D721Med (cell line): ENCODE data around the gene SLC24A3.

Source experiments
- DNase-seq: peaks from one replicate; pipeline ENCODE4 v3.0.0; 2011; ENCODE audit warnings: low spot score; ENCODE audit not compliant: insufficient read length
- FAIRE-seq: peaks from 2 replicates; lab custom pipeline; 2011; peaks lifted over from hg19 to GRCh38; lab: Jason Lieb, UNC
- TF ChIP-seq, protein P1 (sequence below): IDR thresholded peaks from 2 replicates; pipeline ENCODE4 v1.5.1; 2012; ENCODE audit warnings: mild to moderate bottlenecking, control low read depth; ENCODE audit not compliant: insufficient read depth; ENCODE audit errors: missing control alignments

SLC24A3 gene

GRCh38 chr20:19236371-19237055 is 24.1 kb downstream of the SLC24A3 start:
- TF ChIP-seq, protein P1, sequence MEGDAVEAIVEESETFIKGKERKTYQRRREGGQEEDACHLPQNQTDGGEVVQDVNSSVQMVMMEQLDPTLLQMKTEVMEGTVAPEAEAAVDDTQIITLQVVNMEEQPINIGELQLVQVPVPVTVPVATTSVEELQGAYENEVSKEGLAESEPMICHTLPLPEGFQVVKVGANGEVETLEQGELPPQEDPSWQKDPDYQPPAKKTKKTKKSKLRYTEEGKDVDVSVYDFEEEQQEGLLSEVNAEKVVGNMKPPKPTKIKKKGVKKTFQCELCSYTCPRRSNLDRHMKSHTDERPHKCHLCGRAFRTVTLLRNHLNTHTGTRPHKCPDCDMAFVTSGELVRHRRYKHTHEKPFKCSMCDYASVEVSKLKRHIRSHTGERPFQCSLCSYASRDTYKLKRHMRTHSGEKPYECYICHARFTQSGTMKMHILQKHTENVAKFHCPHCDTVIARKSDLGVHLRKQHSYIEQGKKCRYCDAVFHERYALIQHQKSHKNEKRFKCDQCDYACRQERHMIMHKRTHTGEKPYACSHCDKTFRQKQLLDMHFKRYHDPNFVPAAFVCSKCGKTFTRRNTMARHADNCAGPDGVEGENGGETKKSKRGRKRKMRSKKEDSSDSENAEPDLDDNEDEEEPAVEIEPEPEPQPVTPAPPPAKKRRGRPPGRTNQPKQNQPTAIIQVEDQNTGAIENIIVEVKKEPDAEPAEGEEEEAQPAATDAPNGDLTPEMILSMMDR = no peak
- FAIRE-seq (no peak), DNase-seq (no peak)

- FAIRE-seq (no peak), DNase-seq (no peak)
- TF ChIP-seq, protein P1 = no peak
Observed at GRCh38 chr20:19241440-19241839, 29.0 kb downstream of the SLC24A3 start.

DNA sequence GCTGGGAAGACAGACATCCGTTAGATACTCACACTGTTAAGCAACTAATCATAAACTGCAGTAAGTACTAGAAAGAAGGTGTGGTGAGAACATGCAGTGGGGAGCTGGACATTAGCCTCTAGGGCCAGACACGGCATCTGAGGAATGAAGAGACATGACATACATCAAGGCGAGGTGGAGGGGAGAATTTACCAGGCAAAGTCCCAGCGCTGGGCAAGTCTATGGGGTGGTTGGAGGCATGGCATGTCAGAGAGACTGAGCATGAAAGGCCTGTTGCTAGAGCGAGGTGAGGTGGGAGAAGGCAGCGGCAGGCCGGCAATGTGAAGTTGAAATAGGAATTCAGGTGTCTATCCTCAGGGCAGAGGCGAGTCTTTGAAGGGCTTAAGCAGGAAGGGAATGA is 31.8 kb downstream of the SLC24A3 start:
- no peak for FAIRE-seq
- TF ChIP-seq, protein P1 = no peak

GRCh38 chr20:19249106-19249879 is 36.9 kb downstream of the SLC24A3 start:
- no peak for DNase-seq
- FAIRE-seq = no peak
- TF ChIP-seq, protein P1 = peak; percentile 6

More for the DNA sequence above, 31.8 kb downstream of the SLC24A3 start:
- no peak for DNase-seq

GRCh38 chr20:19250346-19250745 is 37.9 kb downstream of the SLC24A3 start:
- FAIRE-seq (no peak), DNase-seq (no peak)
- TF ChIP-seq, protein P1 = no peak

GRCh38 chr20:19251506-19251905 is 39.1 kb downstream of the SLC24A3 start:
- DNase-seq = no peak
- TF ChIP-seq, protein P1 = no peak
- no peak for FAIRE-seq

DNA sequence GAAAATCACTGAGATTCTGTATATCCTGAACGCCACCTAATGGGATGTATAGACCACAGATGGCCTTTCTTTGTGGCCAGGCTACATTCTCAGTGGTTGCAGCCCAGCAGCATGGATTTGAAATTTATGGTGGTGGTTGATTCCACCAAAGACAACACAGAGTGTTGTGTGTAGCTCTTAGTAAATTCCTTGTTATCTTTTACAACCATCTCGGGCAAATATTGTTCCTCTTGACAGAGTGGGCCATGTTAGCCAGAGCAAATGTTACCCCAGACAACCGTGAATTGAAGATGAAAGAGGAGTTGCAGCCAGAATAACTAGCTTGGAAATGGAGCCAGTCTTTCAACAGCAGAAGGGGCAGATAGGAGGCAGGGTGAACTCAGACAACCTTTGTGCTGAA is 39.5 kb downstream of the SLC24A3 start:
- TF ChIP-seq, protein P1 = no peak
- no peak for FAIRE-seq
- DNase-seq = no peak
